CD4-positive, alpha-beta T cell treated with Interleukin-21 for 1 hour (primary cell): ENCODE measurements around the gene PRKACA.

ENCODE experiments used
- DNase-seq: peaks from one replicate; pipeline ENCODE4 v3.0.0-alpha.2; 2020

Gene PRKACA

GRCh38 chr19:14091813-14092462 is 25.6 kb downstream of the PRKACA start:
- DNase-seq: no peak

DNA sequence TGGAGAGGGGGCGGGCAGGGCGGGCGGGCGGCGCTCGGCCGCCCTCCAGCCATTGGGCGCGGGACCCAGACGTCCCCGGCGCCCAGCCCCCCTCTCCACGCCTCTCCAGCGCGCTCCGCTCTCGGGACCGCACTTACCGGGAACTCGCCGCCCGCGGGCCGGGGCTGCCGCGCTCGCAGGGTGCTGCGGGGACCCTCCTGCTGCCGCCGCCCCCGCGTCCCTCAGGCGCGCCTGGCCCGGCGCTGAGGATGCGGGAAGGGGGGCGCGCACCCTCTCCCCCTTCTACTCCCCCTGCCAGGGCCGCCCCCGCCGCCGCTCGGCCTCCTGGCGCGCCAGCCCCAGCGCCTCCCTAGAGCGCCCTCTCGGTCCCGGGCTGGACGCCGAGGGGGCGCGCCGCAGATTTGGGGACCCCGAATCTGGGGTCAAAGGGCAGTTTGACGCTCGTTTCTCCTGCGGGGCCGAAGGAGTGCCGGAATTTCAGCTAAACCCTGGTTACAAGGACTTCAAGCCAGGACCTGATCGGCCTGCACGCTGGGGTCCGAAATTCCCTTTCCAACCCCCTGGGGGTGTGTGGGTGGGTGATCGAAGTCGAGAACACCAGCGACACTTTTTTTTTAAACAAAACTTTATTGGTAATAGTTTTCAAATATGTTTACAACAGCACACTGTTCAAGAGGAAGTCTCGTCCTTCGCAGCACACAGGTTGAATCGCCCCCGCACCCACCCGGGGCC is 26.3 kb downstream of the PRKACA start:
- DNase-seq: peak; percentile 70

- peak; percentile 91 for DNase-seq
Measured at GRCh38 chr19:14090509-14091080, 27.0 kb downstream of the PRKACA start, which contains the start of gene SAMD1. TSS of gene SAMD1 (minus strand) at chr19:14090751.

DNA sequence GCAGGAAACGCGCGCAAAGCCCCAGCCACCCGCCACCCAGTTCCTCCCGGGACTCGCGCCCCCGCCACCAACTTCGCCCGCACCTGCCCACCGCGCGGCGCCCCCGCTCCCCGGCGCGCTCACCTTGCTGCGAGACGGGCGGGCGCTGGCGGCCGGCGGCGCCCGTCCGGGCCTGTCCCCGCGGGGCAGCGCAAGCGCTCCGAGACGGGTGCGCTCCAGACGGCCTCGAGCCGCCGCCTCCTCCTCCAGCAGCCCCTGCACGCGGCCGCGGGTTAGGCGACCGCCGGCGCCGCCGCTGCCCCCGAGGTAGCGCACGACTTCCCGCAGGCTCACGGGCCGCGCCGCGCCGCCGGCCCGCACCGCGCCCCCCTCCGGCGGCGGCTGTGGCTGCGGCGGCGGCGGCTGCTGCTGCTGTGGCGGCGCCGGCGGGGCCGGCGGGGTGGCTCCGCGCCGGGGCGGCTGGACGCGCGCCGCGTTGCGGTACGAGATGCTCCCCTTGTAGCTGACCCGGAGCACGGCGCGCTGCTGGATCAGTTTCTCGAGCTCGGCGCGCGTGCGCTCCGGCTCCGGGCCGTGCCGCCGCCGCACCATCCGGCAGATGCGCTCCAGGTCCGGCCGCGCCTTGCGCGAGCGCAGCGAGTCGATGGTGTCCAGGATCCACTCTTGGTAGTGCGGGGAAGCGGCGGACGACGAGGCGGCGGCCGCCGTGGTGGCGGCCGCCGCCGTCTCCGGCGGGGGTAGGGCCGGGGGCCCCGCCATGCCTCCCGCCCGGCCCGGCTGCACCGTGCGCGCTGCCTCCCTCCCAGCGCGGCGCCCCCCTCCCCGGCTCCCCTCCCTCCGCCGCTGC is 27.7 kb downstream of the PRKACA start:
- peak; percentile 49 for DNase-seq

DNA sequence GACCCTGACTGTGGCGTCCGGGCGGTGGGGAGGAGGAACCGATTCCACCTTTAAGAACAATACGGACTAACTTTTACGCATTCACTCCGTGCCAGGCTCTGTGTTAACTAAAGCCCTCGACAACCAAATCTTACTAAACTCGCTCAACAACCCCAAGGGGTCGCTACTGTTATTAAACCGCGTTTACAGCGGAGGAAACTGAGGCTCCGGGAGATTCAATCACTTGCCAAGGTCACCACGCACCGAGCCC is 28.2 kb downstream of the PRKACA start:
- peak; percentile 28 for DNase-seq

- no peak for DNase-seq
Measured at GRCh38 chr19:14088634-14089411, 28.7 kb downstream of the PRKACA start.

DNA sequence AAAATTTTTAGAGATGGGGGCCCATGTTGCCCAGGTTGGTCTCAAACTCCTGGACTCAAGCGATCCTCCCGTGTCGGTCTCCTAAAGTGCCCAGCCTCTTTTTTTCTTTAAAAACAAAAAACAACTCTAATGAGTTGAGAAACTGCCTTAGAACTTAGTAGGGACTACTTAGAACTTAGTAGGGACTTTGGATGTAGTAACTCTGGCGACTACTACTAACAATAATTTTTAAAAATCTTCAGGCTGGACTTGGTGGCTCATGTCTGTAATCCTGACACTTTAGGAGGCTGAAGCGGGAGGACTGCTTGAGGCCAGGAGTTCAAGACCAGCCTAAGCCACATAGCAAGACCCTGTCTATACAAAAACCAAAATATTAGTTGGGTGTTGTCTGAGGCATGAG is 31.5 kb downstream of the PRKACA start:
- no peak for DNase-seq

DNA sequence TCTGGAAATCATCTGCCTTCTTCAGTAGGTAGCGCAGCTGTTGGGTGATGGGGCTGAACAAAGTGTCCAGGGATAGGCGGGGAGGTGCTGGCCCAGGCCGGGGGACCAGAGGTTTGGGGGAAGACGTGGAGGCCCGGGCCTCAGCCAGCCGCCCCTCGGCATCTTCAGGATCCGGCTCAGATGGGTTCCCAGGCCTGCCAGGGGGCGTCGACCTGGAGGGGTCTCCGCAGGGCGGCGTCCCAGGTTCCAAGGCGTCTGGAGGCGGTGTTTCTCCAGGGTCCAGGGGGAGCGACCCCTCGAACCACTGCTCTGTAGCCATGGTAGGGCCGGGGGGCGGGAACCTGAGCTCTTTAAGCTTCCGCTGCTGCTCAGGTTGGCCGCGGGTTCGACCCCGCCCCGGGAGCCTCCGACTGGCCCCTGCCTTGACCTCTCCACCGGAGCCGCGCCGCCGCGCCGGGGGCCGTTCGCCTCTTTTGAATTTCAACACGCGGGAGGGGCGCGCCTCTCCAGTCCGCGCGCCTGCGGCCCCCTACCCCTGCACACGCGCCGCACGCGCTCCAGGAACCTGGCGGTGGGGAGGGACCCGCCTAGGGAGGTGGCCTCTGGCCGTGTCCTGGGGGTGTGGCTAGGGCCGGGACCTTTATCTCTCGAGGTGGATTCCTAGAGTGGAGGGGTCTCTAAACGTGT is 32.1 kb downstream of the PRKACA start, which contains the start of gene C19orf67:
C19orf67 (minus strand) TSS at position 475 of the 687 bp plus-strand sequence; CDS start at position 319, 156 bp downstream.
- no peak for DNase-seq

- no peak for DNase-seq
Measured at GRCh38 chr19:14082675-14082960, 34.9 kb downstream of the PRKACA start.

GRCh38 chr19:14081797-14082674 is 35.5 kb downstream of the PRKACA start:
- peak; percentile 60 for DNase-seq

DNA sequence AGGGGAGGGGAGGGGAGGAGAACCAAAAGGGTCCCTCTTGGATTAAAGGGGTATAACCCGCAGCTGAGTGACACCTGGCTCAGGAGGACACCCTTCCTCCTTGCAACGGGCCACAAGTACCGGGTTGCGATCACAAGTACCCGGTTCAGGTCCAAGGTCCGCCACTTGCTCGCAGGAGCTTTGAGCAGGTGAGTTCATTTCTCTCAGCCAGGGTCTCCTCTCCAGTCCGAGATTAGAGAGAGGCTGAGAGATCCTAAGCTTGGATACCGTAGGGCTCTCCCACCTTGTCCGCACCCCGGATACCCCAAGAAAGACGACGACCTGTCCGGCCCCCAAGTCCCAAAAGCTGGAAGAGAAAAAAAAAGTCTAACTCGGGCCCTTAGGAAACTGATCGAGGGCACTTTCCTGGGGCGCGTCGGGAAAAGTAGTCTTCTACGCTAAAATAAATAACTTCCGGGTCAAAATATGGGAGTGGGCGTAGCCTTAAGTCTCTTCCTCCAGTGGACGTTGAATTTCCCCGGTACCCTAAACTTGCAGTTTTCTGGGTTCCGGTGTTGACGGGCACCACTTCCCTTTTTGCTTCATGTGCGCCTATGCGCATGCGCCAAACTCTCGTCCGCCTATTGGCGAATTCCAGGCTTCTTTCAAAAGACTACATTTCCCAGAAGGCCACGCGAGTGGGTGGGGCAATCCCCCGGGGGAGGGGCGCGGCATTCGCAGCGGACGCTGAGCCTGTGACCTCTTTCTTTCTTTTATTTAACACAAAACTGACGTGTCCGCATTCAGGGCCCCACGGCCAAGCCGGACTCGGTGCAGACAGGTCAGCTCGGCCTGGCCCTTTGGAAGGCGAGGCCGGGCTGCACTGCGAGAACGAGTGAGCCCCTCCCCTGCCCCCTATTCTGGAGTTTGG is 36.4 kb downstream of the PRKACA start:
- peak; percentile 100 for DNase-seq

- DNase-seq: no peak
Measured at GRCh38 chr19:14078411-14078810, 39.2 kb downstream of the PRKACA start.

GRCh38 chr19:14073925-14074838 is 43.4 kb downstream of the PRKACA start:
- DNase-seq: no peak

DNA sequence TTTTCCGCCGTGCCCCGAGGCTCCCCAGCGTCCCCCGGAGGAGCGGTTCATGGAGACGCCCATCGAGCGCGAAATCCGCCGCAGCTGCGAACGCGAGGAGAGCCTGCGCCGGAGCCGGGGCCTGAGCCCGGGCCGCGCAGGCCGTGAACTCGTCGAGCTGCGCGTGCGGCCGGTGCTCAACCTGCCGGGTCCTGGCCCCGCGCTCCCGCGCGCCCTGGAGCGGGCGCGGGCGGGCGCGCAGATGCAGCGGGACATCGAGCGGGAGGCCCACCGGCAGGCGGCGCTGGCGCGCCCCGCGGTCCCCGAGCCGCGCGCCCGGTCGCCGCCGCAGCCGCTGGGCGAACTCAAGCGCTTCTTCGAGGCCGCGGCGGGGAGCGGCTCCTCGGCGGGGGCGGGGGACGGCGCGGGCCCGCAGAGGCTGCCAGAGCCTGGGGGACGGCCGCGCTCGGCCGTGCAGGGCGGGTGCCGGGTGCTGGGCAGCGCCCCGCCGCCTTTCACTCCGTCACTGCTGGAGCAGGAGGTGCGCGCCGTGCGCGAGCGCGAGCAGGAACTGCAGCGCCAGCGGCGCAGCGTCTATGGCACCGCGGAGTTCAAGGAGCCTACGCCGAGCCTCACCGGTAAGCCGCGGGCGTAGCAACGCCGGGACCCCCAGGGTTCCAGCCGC is 44.2 kb downstream of the PRKACA start:
- peak; percentile 79 for DNase-seq

GRCh38 chr19:14072535-14073260 is 44.9 kb downstream of the PRKACA start, which contains the start of gene MISP3:
TSS of gene MISP3 (plus strand) at chr19:14072786. CDS start at chr19:14073310, 524 bp downstream.
- peak; percentile 37 for DNase-seq

DNA sequence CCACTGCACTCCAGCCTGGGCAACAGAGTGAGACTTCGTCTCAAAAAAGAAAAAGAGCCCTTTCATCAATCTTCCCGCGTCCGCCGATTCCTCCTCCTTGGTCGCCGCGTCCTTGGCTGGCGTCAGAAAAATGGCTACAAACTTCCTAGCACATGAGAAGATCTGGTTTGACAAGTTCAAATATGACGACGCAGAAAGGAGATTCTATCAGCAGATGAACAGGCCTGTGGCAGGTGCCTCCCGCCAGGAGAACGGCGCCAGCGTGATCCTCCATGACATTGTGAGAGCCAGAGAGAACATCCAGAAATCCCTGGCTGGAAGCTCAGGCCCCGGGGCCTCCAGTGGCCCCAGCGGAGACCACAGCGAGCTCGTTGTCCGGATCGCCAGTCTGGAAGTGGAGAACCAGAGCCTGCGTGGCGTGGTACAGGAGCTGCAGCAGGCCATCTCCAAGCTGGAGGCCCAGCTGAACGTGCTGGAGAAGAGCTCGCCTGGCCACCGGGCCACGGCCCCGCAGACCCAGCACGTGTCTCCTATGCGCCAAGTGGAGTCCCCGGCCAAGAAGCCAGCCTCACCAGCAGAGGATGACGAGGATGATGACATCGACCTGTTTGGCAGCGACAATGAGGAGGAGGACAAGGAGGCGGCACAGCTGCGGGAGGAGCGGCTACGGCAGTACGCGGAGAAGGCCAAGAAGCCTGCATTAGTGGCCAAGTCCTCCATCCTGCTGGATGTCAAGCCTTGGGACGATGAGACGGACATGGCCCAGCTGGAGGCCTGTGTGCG is 47.1 kb downstream of the PRKACA start:
- DNase-seq: no peak

- DNase-seq: no peak
Measured at GRCh38 chr19:14066134-14066533, 51.4 kb downstream of the PRKACA start.
